HK-2 (cell line): ENCODE results near the gene GBP1.

Source experiments
- DNase-seq: peaks from one replicate; pipeline ENCODE4 v3.0.0-alpha.2; 2018; ENCODE audit not compliant: unreplicated experiment

Gene GBP1

GRCh38 chr1:89008511-89008910 lies 56.5 kb downstream of the GBP1 start:
- DNase-seq = no peak

DNA sequence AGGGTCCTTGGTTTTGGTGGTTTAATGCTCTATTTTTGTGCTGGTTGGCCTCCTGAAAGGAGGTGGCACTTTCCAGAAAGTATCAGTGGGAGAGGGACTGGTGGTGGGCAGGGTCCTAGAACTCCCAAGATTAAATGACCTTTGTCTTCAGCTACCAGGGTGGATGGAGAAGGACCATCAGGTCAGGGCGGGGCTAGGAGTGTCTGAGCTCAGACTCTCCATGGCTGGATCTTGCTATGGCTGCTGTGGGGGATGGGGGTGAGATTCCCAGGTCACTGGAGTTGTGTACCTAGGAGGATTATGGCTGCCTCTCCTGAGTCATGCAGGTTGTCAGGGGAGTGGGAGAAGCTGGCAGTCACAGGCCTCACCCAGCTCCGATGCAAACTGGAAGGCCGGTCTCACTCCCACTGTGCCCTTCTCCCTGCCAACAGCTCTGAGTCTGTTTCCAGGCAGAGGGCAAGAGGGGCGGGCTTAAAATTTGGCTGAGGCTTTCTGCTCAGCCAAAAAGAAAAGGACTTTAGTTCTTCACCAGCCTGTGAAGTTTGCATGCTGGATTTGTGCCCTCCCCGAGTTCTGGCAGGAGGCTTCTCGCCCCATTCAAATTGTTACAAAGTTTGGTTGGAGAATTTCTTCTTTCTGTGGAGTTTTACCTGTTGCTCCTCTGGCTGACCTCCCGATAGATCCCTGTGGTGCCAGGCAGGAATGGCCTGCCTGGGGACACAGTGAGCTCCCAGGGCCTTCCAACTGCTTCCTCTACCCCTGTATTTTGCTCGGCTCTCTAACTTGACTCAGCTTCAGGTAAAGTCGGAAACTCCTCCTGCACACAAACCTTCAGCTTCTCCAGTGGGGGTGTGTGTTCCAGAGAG lies 59.5 kb downstream of the GBP1 start:
- DNase-seq = no peak
